ENCODE measurements around the gene TNS3.

Gene TNS3

GRCh38 chr7:47507522-47507921, 74.4 kb downstream of the TNS3 start:
- no peak for DNase-seq (ENCODE audit: low read depth)
- H3K4me3 ChIP-seq (ENCODE audit: control insufficient read depth, low read depth, low read length) = no peak overlapping the region
- TF ChIP-seq CTCF (IDR thresholded peaks at IDR 0.05; ENCODE audit: control insufficient read depth, insufficient read depth, low read depth, low read length, missing control alignments) = no peak

- no peak overlapping the region for H3K4me3 ChIP-seq (ENCODE audit: control insufficient read depth, low read depth, low read length)
- TF ChIP-seq CTCF (IDR thresholded peaks at IDR 0.05; ENCODE audit: control insufficient read depth, insufficient read depth, low read depth, low read length, missing control alignments) = no peak
- DNase-seq (ENCODE audit: low read depth) = no peak
Measured at GRCh38 chr7:47506382-47507339, 75.2 kb downstream of the TNS3 start.

GRCh38 chr7:47505312-47506007, 76.5 kb downstream of the TNS3 start:
- H3K4me3 ChIP-seq (ENCODE audit: control insufficient read depth, low read depth, low read length) = no peak overlapping the region
- no peak for DNase-seq (ENCODE audit: low read depth)
- no peak for TF ChIP-seq CTCF (IDR thresholded peaks at IDR 0.05; ENCODE audit: control insufficient read depth, insufficient read depth, low read depth, low read length, missing control alignments)

GRCh38 chr7:47504551-47505311, 77.2 kb downstream of the TNS3 start:
- no peak for DNase-seq (ENCODE audit: low read depth)
- no peak for TF ChIP-seq CTCF (IDR thresholded peaks at IDR 0.05; ENCODE audit: control insufficient read depth, insufficient read depth, low read depth, low read length, missing control alignments)
- H3K4me3 ChIP-seq (ENCODE audit: control insufficient read depth, low read depth, low read length) = no peak overlapping the region

GRCh38 chr7:47503281-47503680, 78.6 kb downstream of the TNS3 start:
- H3K4me3 ChIP-seq (ENCODE audit: control insufficient read depth, low read depth, low read length) = no peak overlapping the region
- TF ChIP-seq CTCF (IDR thresholded peaks at IDR 0.05; ENCODE audit: control insufficient read depth, insufficient read depth, low read depth, low read length, missing control alignments) = no peak
- no peak for DNase-seq (ENCODE audit: low read depth)

- no peak for DNase-seq (ENCODE audit: low read depth)
- TF ChIP-seq CTCF (IDR thresholded peaks at IDR 0.05; ENCODE audit: control insufficient read depth, insufficient read depth, low read depth, low read length, missing control alignments) = no peak
Measured at GRCh38 chr7:47502240-47502877, 79.6 kb downstream of the TNS3 start.

More at GRCh38 chr7:47502240-47502877, 79.6 kb downstream of the TNS3 start:
- H3K4me3 ChIP-seq (ENCODE audit: control insufficient read depth, low read depth, low read length) = no peak overlapping the region
